MCF 10A (cell line): ENCODE results near the gene PGR. TPM values are rescaled to one million over a fixed set of nuclear protein-coding genes. Genes with fewer than 3 reads are reported as not detected.

ENCODE experiments used
- BruUV-seq: library from RNA; stranded (reverse); fragments of 400-500 nt; replicated peaks from 2 replicates; lab custom pipeline; 2021; lab: Mats Ljungman, UMichigan
- CTCF ChIA-PET: fragments of 300-600 bp; sonication (Branson Sonifier 250); formaldehyde crosslinking; extraction: SDS; loops from one replicate; lab custom pipeline; 2021; ENCODE audit warnings: antibody characterized with exemption, inconsistent platforms; lab: Yijun Ruan, JAX
- POLR2A ChIA-PET: fragments of 300-600, 350-650 bp; sonication (Branson Sonifier 250); formaldehyde crosslinking; extraction: SDS; loops from one replicate; lab custom pipeline; 2020; ENCODE audit warnings: antibody characterized with exemption, inconsistent platforms; lab: Yijun Ruan, JAX
- DNase-seq: peaks from one replicate; pipeline ENCODE4 v3.0.0-alpha.2; 2018; ENCODE audit not compliant: unreplicated experiment
- H3K27ac Mint-ChIP-seq: one replicate; pipeline ENCODE4 v1.8.0; 2022; ENCODE audit warnings: mild to moderate bottlenecking, low read depth, mixed read lengths; ENCODE audit not compliant: unreplicated experiment
- H3K27me3 Mint-ChIP-seq: one replicate; pipeline ENCODE4 v1.8.0; 2022; ENCODE audit warnings: mixed read lengths; ENCODE audit not compliant: insufficient read depth, unreplicated experiment
- H3K36me3 Mint-ChIP-seq: one replicate; pipeline ENCODE4 v1.8.0; 2022; ENCODE audit warnings: mild to moderate bottlenecking, moderate library complexity, mixed read lengths; ENCODE audit not compliant: insufficient read depth, unreplicated experiment
- H3K4me1 Mint-ChIP-seq: one replicate; pipeline ENCODE4 v1.8.0; 2022; ENCODE audit warnings: mixed read lengths; ENCODE audit not compliant: insufficient read depth, unreplicated experiment
- H3K4me3 Mint-ChIP-seq: one replicate; pipeline ENCODE4 v1.8.0; 2022; ENCODE audit warnings: mild to moderate bottlenecking, moderate library complexity, mixed read lengths; ENCODE audit not compliant: unreplicated experiment
- H3K9me3 Mint-ChIP-seq: one replicate; pipeline ENCODE4 v1.8.0; 2022; ENCODE audit warnings: mixed read lengths; ENCODE audit not compliant: unreplicated experiment
- intact Hi-C: fragments of 100-400 bp; cut with micrococcal nuclease; formaldehyde crosslinking; loops from 2 replicates; pipeline ENCODE4 v1.14.1; 2022
- total RNA-seq: library from RNA; stranded (reverse); gene quantifications from 2 replicates; pipeline ENCODE4 v1.2.3, GENCODE V29; 2022
- TF ChIP-seq, protein P1 (sequence below): fragments of 200-600 bp; IDR thresholded peaks from one replicate; pipeline ENCODE4 v1.8.0; 2022; ENCODE audit warnings: antibody characterized with exemption, mild to moderate bottlenecking; ENCODE audit not compliant: unreplicated experiment

Gene PGR
- total RNA-seq, 1 experiment from 2014 or later: not detected

- CTCF ChIA-PET: interaction anchor here (1.0 kb wide), 1 partner anchor 45 kb away, joined by 3 read pairs; no protein-coding TSS in a partner anchor
- intact Hi-C loops: no loop called here
- H3K4me1 Mint-ChIP-seq: no peaks in the 10 kb centered on the region
- no peak for DNase-seq
- H3K27me3 Mint-ChIP-seq: peaks cover 16% of the 10 kb centered on the region
- POLR2A ChIA-PET: interaction anchor here (0.7 kb wide), 1 partner anchor 270 kb away, joined by 3 read pairs; no protein-coding TSS in a partner anchor
- no peaks in the 10 kb centered on the region for H3K36me3 Mint-ChIP-seq
- H3K27ac Mint-ChIP-seq: no peak overlapping the region
- no peak overlapping the region for H3K4me3 Mint-ChIP-seq
- no peaks in the 10 kb centered on the region for H3K9me3 Mint-ChIP-seq
- BruUV-seq: no TSS peak
- TF ChIP-seq, protein P1, sequence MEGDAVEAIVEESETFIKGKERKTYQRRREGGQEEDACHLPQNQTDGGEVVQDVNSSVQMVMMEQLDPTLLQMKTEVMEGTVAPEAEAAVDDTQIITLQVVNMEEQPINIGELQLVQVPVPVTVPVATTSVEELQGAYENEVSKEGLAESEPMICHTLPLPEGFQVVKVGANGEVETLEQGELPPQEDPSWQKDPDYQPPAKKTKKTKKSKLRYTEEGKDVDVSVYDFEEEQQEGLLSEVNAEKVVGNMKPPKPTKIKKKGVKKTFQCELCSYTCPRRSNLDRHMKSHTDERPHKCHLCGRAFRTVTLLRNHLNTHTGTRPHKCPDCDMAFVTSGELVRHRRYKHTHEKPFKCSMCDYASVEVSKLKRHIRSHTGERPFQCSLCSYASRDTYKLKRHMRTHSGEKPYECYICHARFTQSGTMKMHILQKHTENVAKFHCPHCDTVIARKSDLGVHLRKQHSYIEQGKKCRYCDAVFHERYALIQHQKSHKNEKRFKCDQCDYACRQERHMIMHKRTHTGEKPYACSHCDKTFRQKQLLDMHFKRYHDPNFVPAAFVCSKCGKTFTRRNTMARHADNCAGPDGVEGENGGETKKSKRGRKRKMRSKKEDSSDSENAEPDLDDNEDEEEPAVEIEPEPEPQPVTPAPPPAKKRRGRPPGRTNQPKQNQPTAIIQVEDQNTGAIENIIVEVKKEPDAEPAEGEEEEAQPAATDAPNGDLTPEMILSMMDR: no peak
Measured at GRCh38 chr11:101035872-101036271, 93.7 kb downstream of the PGR start.

GRCh38 chr11:101034076-101034475 is 95.5 kb downstream of the PGR start:
- Mint-ChIP-seq H3K4me3 (no peak overlapping the region), H3K27ac (no peak overlapping the region), H3K4me1 (no peaks in the 10 kb centered on the region), H3K27me3 (no peaks in the 10 kb centered on the region), H3K9me3 (no peaks in the 10 kb centered on the region), H3K36me3 (no peaks in the 10 kb centered on the region)
- ChIA-PET POLR2A (interaction anchor here (0.9 to 1.6 kb wide), 2 partner anchors 17 to 18 kb away, joined by 3 read pairs; no protein-coding TSS in a partner anchor), CTCF (interaction anchor here (0.5 to 0.7 kb wide), 2 partner anchors 191 to 1645 kb away, joined by 3 read pairs; no protein-coding TSS in a partner anchor)
- DNase-seq: no peak
- TF ChIP-seq, protein P1: no peak
- intact Hi-C loops: no loop called here
- no TSS peak for BruUV-seq

- no TSS peak for BruUV-seq
- no peak overlapping the region for H3K4me3 Mint-ChIP-seq
- no peak overlapping the region for H3K27ac Mint-ChIP-seq
- TF ChIP-seq, protein P1: no peak
- no peaks in the 10 kb centered on the region for H3K27me3 Mint-ChIP-seq
- ChIA-PET CTCF (no interaction called here), POLR2A (no interaction called here)
- intact Hi-C loops: no loop called here
- no peaks in the 10 kb centered on the region for H3K9me3 Mint-ChIP-seq
- no peak for DNase-seq
- no peaks in the 10 kb centered on the region for H3K36me3 Mint-ChIP-seq
- no peaks in the 10 kb centered on the region for H3K4me1 Mint-ChIP-seq
Measured at GRCh38 chr11:101032991-101033390, 96.6 kb downstream of the PGR start.

- no peaks in the 10 kb centered on the region for H3K4me1 Mint-ChIP-seq
- no peaks in the 10 kb centered on the region for H3K9me3 Mint-ChIP-seq
- H3K36me3 Mint-ChIP-seq: no peaks in the 10 kb centered on the region
- intact Hi-C loops: no loop called here
- no peak overlapping the region for H3K4me3 Mint-ChIP-seq
- TF ChIP-seq, protein P1: no peak
- H3K27me3 Mint-ChIP-seq: no peaks in the 10 kb centered on the region
- CTCF ChIA-PET: no interaction called here
- no peak for DNase-seq
- BruUV-seq: no TSS peak
- no peak overlapping the region for H3K27ac Mint-ChIP-seq
- POLR2A ChIA-PET: no interaction called here
Measured at GRCh38 chr11:101031713-101032112, 97.9 kb downstream of the PGR start.
